Smooth muscle cell (in vitro differentiated cells): ENCODE data around the gene MAST4. TPM values are rescaled to one million over a fixed set of nuclear protein-coding genes. Genes with fewer than 3 reads are reported as not detected.

Experiments used
- DNase-seq: peaks from one replicate; lab custom pipeline; 2025; ENCODE audit not compliant: unreplicated experiment; lab: John Stamatoyannopoulos, UW
- H2AFZ ChIP-seq: fragments of 200-600 bp; sonication (generic); 2 replicates; pipeline ENCODE4 v1.6.0; 2016; ENCODE audit warnings: antibody characterized with exemption, low read depth, mild to moderate bottlenecking
- H3F3A ChIP-seq: fragments of 200-600 bp; sonication (generic); 2 replicates; pipeline ENCODE4 v1.6.0; 2017; ENCODE audit warnings: antibody characterized with exemption, low read depth
- H3K27ac ChIP-seq: fragments of 200-600 bp; sonication (generic); 2 replicates; pipeline ENCODE4 v1.5.1; 2016; ENCODE audit warnings: low read depth, mild to moderate bottlenecking
- H3K27me3 ChIP-seq: fragments of 200-600 bp; sonication (generic); 2 replicates; pipeline ENCODE4 v1.6.1; 2016; ENCODE audit warnings: low read depth, mild to moderate bottlenecking
- H3K36me3 ChIP-seq: fragments of 200-600 bp; sonication (generic); 2 replicates; pipeline ENCODE4 v1.5.1; 2016; ENCODE audit warnings: low read depth
- H3K4me1 ChIP-seq: fragments of 200-600 bp; sonication (generic); 2 replicates; pipeline ENCODE4 v1.5.1; 2016; ENCODE audit warnings: low read depth
- H3K4me2 ChIP-seq: fragments of 200-600 bp; sonication (generic); 2 replicates; pipeline ENCODE4 v1.6.0; 2016; ENCODE audit warnings: mild to moderate bottlenecking
- H3K4me3 ChIP-seq: fragments of 200-600 bp; sonication (generic); 2 replicates; pipeline ENCODE4 v1.5.1; 2016; ENCODE audit warnings: mild to moderate bottlenecking
- H3K79me2 ChIP-seq: fragments of 200-600 bp; sonication (generic); 2 replicates; pipeline ENCODE4 v1.6.0; 2016; ENCODE audit warnings: low read depth, mild to moderate bottlenecking
- H3K9ac ChIP-seq: fragments of 200-600 bp; sonication (generic); 2 replicates; pipeline ENCODE4 v1.6.0; 2016; ENCODE audit warnings: low read depth
- H3K9me3 ChIP-seq: fragments of 200-600 bp; sonication (generic); replicated peaks from 2 replicates; pipeline ENCODE4 v1.5.1; 2016; ENCODE audit warnings: low read depth
- H4K20me1 ChIP-seq: fragments of 200-600 bp; sonication (generic); 2 replicates; pipeline ENCODE4 v1.6.0; 2016; ENCODE audit warnings: low read depth
- CTCF ChIP-seq: fragments of 200-600 bp; sonication (generic); IDR thresholded peaks from 2 replicates; pipeline ENCODE4 v1.5.1; 2017; ENCODE audit warnings: borderline replicate concordance, mild to moderate bottlenecking, antibody characterized with exemption; ENCODE audit not compliant: insufficient read depth, poor library complexity, severe bottlenecking
- WGBS: methylation state at CpG from one replicate; pipeline ENCODE4 v1.1.7; 2016; ENCODE audit warnings: low lambda C conversion rate; 5-methylcytosine and 5-hydroxymethylcytosine counted together
- polyA plus RNA-seq: library from polyadenylated mRNA; unstranded; fragments of >200 nt; fragmentation: Nextera tagmentation; extraction: Ambion mirVana; gene quantifications from 2 replicates; pipeline ENCODE4 v1.2.1, GENCODE V29; 2016
- total RNA-seq: library from RNA; depleted of rRNA; stranded (reverse); fragments of >200 nt; gene quantifications from 2 replicates; pipeline ENCODE4 v1.2.3, GENCODE V29; 2014

MAST4 gene
- total and polyA plus RNA-seq, 2 experiments from 2014 or later: 6.3 to 24.0 TPM

GRCh38 chr5:67181648-67182221, 585.5 kb downstream of the MAST4 start:
- Histone ChIP-seq H3K9ac (no peak overlapping the region), H3K36me3 (no peaks in the 10 kb centered on the region), H3K27me3 (no peaks in the 10 kb centered on the region), H3F3A (peaks cover 5% of the 10 kb centered on the region), H3K9me3 (no peaks in the 10 kb centered on the region), H3K27ac (peak overlapping the region; percentile 62), H4K20me1 (no peaks in the 10 kb centered on the region), H3K79me2 (no peaks in the 10 kb centered on the region), H2AFZ (peak overlapping the region; percentile 68), H3K4me3 (no peak overlapping the region), H3K4me2 (peak overlapping the region; percentile 49), H3K4me1 (peaks cover 7% of the 10 kb centered on the region)
- no peak for TF ChIP-seq CTCF
- no peak for DNase-seq
- WGBS: 54% methylated on average over 5 of the region's 5 CpGs

- H3K27ac ChIP-seq: peak overlapping the region; percentile 62
- peak overlapping the region; percentile 68 for H2AFZ ChIP-seq
- no peak overlapping the region for H3K9ac ChIP-seq
- H3K79me2 ChIP-seq: no peaks in the 10 kb centered on the region
- no peak for TF ChIP-seq CTCF
- no peak overlapping the region for H3K4me3 ChIP-seq
- no peaks in the 10 kb centered on the region for H3K9me3 ChIP-seq
- peak overlapping the region; percentile 49 for H3K4me2 ChIP-seq
- no peaks in the 10 kb centered on the region for H3K36me3 ChIP-seq
- 6% methylated on average over 6 of the region's 6 CpGs for WGBS
- H4K20me1 ChIP-seq: no peaks in the 10 kb centered on the region
- no peaks in the 10 kb centered on the region for H3K27me3 ChIP-seq
- H3K4me1 ChIP-seq: peaks cover 7% of the 10 kb centered on the region
- peaks cover 5% of the 10 kb centered on the region for H3F3A ChIP-seq
- DNase-seq: peak; percentile 21
Measured at GRCh38 chr5:67182301-67182790, 586.2 kb downstream of the MAST4 start.

DNA sequence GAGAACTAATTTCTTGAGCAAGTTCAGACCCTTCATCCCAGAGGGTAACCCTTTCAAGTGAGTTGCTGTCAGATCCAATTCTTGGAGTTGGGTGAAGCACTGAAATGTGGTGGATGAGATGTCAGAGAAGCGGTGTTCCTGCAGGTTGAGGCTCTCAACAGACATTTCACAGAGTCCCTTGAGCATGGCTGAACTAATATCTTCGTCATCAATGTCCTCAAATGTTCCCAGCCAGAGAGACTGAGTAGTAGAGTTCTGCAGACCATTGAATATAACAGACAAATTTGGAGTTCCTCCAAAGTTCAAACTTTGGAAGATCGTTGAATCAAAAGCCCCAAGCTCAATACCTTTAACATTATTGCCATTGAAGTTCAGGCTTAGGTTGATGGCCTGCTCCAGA, 587.7 kb downstream of the MAST4 start:
- Histone ChIP-seq H3K9ac (no peak overlapping the region), H4K20me1 (no peaks in the 10 kb centered on the region), H3F3A (peaks cover 5% of the 10 kb centered on the region), H3K36me3 (no peaks in the 10 kb centered on the region), H3K4me1 (peaks cover 7% of the 10 kb centered on the region), H2AFZ (no peak overlapping the region), H3K9me3 (no peaks in the 10 kb centered on the region), H3K27ac (no peak overlapping the region), H3K4me2 (no peak overlapping the region), H3K27me3 (no peaks in the 10 kb centered on the region), H3K79me2 (no peaks in the 10 kb centered on the region), H3K4me3 (no peak overlapping the region)
- WGBS: 96% methylated on average over 3 of the region's 3 CpGs
- DNase-seq: no peak
- no peak for TF ChIP-seq CTCF
